GM12892 (cell line): ENCODE measurements around the gene MINDY4.

Experiments used
- POLR2A ChIP-seq: IDR thresholded peaks from 2 replicates; pipeline ENCODE4 v1.6.1; 2011; ENCODE audit warnings: low read depth, low read length, control low read depth
- POLR2AphosphoS5 ChIP-seq: IDR thresholded peaks from 2 replicates; pipeline ENCODE4 v1.6.1; 2011; ENCODE audit warnings: low read depth, low read length, control low read depth

DNA sequence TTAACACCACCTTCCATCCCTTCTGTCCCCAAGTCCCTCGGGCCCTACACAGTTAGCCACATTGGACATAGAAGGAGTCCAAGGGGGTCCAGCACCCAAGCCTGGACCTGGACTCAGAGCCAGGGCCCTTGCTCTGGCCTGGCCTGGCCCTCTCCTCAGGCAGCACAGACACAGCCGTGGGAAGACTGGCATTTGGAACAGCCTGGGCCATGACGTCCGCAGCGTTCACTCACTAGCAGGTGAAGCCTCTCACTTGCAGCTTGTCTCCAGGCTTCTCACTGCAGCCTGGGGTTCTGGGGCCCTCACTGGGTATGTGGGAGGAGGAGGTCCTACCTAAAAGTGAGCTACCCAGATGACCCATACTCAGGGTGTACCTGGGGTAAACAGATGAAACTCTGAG lies 106.8 kb downstream of the MINDY4 start:
- TF ChIP-seq POLR2A (no peak), POLR2AphosphoS5 (no peak)
